GM19395 (cell line): Measurements from ENCODE around the gene DUSP14.

Experiments used
- ATAC-seq: cut with Tn5 transposase; IDR thresholded peaks from one replicate; pipeline ENCODE4 v1.9.1; 2021; ENCODE audit warnings: mild to moderate bottlenecking, moderate library complexity; ENCODE audit not compliant: unreplicated experiment

The DUSP14 gene

GRCh38 chr17:37512442-37513068, 22.9 kb downstream of the DUSP14 start:
- no peak for ATAC-seq

GRCh38 chr17:37513711-37514110, 24.0 kb downstream of the DUSP14 start:
- ATAC-seq, result no peak

- no peak for ATAC-seq
Observed at GRCh38 chr17:37516127-37516571, 26.5 kb downstream of the DUSP14 start.

- ATAC-seq, result no peak
Observed at GRCh38 chr17:37517881-37518280, 28.2 kb downstream of the DUSP14 start.

- no peak for ATAC-seq
Observed at GRCh38 chr17:37518826-37519225, 29.1 kb downstream of the DUSP14 start.

GRCh38 chr17:37519251-37519985, 29.7 kb downstream of the DUSP14 start:
- no peak for ATAC-seq

GRCh38 chr17:37520174-37520573, 30.5 kb downstream of the DUSP14 start:
- ATAC-seq, result no peak

GRCh38 chr17:37521821-37522220, 32.1 kb downstream of the DUSP14 start:
- no peak for ATAC-seq

GRCh38 chr17:37523715-37524219, 34.1 kb downstream of the DUSP14 start:
- no peak for ATAC-seq

GRCh38 chr17:37527249-37527851, 37.7 kb downstream of the DUSP14 start:
- no peak for ATAC-seq

- no peak for ATAC-seq
Observed at GRCh38 chr17:37530420-37530819, 40.7 kb downstream of the DUSP14 start.

GRCh38 chr17:37532756-37533155, 43.1 kb downstream of the DUSP14 start:
- no peak for ATAC-seq

- no peak for ATAC-seq
Observed at GRCh38 chr17:37535906-37536305, 46.2 kb downstream of the DUSP14 start.

GRCh38 chr17:37538981-37539659, 49.4 kb downstream of the DUSP14 start:
- ATAC-seq, result no peak

- ATAC-seq, result no peak
Observed at GRCh38 chr17:37541880-37542660, 52.4 kb downstream of the DUSP14 start.

GRCh38 chr17:37543637-37544052, 54.0 kb downstream of the DUSP14 start:
- ATAC-seq, result no peak

GRCh38 chr17:37545486-37545885, 55.8 kb downstream of the DUSP14 start:
- no peak for ATAC-seq

GRCh38 chr17:37546302-37546701, 56.6 kb downstream of the DUSP14 start:
- no peak for ATAC-seq

GRCh38 chr17:37547986-37548385, 58.3 kb downstream of the DUSP14 start:
- ATAC-seq, result no peak

- ATAC-seq, result no peak
Observed at GRCh38 chr17:37551788-37552187, 62.1 kb downstream of the DUSP14 start.
